Coronary artery (tissue), 2 donors: ENCODE results near the gene NOS3.

Source experiments
- DNase-seq: peaks from one replicate; pipeline ENCODE4 v3.0.0-alpha.2; 2017; ENCODE audit warnings: low spot score
- H3K27ac ChIP-seq, 2 donors: fragments of 200-600 bp; sonication (generic); one replicate each; pipeline ENCODE4 v1.5.1; 2016 to 2019
- H3K4me3 ChIP-seq: fragments of 200-600 bp; sonication (generic); 2 replicates; pipeline ENCODE4 v1.5.1; 2016; ENCODE audit warnings: mild to moderate bottlenecking, moderate library complexity
- TF ChIP-seq, protein P1 (sequence below): fragments of 200-600 bp; sonication (generic); IDR thresholded peaks from one replicate; pipeline ENCODE4 v1.5.1; 2019; ENCODE audit warnings: antibody characterized with exemption

Gene NOS3

DNA sequence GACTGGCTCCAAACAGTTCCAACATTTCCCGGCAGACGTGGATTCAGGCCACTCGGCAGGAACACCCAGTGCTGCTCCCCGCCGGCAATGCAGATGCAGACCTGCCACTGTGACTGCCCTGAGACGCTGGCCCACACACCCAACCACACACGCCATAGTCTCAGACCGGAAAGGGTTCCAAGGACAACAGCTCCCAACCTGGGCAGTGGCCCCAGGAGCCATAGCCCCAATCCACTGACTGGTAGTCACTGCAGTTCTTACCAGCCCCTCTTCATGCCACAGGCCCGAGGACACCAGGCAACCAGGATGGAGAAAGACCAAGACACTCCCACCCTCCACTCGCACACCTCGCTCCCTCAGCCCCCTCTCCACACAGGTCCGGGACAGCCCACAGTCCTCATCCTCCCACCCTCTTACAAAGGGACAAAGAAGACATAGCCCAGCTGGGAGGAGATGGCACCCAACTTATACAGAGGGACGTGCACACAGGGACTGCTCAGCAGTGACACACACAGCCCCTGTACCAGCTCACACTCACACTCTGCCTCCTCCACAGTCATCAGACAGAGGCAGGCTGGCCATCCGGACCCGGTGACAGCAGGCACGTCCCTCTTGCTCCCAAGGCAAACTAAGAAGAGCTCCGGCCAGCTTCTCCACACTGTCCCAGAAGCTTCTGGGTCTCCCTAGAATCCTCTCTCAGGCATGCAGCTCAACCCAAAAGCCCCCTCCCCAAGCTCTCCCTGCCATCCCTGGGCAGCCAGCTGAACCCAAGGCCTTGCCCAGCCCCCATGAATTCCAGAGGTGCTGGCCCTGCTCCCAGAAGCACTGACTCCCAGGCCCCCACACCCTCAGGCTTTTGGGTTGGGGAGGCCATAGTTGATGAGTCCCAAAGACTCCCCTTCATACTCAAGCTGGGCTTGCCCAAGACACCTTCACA lies 37.5 kb upstream of the NOS3 start:
- Histone ChIP-seq H3K4me3 (no peak overlapping the region), H3K27ac (no peak overlapping the region)
- TF ChIP-seq, protein P1, sequence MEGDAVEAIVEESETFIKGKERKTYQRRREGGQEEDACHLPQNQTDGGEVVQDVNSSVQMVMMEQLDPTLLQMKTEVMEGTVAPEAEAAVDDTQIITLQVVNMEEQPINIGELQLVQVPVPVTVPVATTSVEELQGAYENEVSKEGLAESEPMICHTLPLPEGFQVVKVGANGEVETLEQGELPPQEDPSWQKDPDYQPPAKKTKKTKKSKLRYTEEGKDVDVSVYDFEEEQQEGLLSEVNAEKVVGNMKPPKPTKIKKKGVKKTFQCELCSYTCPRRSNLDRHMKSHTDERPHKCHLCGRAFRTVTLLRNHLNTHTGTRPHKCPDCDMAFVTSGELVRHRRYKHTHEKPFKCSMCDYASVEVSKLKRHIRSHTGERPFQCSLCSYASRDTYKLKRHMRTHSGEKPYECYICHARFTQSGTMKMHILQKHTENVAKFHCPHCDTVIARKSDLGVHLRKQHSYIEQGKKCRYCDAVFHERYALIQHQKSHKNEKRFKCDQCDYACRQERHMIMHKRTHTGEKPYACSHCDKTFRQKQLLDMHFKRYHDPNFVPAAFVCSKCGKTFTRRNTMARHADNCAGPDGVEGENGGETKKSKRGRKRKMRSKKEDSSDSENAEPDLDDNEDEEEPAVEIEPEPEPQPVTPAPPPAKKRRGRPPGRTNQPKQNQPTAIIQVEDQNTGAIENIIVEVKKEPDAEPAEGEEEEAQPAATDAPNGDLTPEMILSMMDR = no peak
- DNase-seq = no peak

DNA sequence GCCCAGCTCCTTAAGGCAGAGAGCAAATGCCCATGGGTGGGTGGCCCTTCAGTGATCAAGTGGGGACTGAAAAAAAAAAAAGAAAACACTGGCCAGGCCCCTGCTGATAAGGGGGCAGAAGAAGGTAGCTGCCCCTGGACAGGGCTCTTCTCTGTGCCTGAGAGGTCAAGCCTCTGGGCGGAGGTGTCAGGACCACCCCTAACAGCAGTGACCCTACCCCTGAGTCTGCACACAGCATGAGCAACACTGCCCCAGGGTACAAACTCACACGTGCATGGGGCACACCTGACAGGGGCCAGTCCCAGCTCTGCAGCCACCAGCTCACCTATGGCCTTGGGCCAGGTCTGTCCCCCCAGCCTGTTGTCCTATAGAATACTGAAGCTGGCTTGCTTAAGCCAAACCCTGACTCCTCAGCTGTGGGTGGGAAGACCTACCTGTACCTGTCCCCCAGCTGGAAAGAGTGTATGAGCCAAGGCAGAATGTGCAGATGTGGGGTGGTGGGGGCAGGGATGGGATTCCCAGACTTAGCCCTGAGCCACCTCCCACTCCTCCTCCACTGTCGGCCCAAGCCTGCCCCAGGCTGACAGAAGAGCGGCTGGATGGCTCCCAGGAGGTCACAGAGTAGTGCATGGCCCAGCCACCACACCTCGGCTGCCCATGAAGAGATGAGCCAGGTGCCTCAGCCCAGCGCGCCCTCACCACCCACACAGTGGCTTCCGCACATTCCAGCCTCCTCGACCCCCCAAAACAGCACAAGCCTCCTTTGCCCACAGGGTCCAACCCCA lies 36.4 kb upstream of the NOS3 start:
- H3K27ac ChIP-seq = no peak overlapping the region
- DNase-seq = no peak
- TF ChIP-seq, protein P1 = no peak
- no peak overlapping the region for H3K4me3 ChIP-seq

DNA sequence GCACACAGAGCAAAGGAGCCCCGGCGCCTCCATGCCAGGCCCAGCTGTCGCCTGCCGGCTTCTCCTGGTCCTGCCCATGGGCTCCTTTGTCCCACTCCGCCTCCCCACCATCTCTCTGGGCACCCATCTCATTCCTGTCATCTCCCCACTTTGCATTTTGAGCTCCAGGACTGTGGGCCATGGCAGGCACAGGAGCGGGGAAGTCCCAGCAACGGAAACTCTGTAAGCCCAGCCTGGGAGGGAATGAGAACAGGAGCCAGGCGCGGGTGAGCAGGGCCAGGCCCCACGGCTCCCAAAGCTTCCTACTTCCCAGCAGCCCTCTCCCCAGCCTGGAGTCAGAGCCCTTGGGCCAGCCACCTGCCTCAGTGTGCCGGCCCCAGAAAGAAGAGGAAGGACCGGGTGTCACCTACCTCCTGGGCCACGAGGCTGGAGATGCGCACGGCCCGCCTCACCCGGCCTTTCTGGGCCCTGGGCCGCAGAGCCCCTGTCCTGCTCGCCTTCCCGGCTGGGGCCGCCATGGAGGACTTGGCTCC lies 35.8 kb upstream of the NOS3 start:
- Histone ChIP-seq H3K27ac (no peak overlapping the region), H3K4me3 (peak overlapping the region; percentile 57)
- DNase-seq = no peak
- TF ChIP-seq, protein P1 = no peak

DNA sequence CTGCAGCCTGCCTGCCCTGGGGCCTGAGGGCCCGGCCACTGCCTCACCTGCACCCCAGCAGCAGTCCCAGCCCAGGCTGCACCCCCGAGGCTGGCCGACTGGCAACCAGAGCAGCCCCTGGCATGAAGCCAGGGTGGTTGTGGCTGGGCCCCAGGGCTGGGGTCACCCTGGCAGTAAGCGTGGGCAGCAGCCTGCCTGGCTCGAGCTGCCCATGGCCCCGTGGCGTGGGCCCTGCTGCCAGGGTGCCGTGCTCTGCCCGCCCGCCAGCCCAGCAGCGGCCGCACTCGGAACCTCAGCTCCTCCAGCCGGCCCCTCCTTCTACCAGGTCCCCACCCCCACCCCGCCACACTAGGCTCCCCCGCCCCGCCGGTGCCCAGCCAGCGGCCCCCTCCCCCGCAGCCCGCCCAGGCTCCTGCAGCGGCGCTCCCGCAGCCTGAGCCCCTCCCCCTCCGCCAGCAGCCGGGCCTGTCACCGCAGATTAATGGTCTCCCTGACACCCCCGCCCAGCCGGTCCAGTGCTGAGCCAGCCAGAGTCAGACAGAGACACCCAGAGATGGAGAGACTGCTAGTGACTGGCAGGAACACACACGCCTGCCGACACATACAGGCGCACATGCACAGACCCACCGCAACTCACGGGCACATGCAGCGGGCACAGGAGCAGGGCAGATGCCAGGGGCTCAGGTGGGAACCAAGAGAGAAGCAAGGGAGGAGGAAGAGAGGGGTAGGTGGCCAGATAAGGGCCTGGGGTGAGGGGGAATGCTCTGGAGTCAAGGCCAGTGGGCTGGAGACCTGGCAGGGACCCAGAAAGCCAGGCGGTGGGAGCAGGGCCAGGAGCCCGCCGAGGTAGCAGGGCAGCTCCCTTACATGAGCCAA lies 35.1 kb upstream of the NOS3 start:
- no peak for DNase-seq
- TF ChIP-seq, protein P1 = no peak
- Histone ChIP-seq H3K27ac (no peak overlapping the region), H3K4me3 (peak overlapping the region; percentile 57)

DNA sequence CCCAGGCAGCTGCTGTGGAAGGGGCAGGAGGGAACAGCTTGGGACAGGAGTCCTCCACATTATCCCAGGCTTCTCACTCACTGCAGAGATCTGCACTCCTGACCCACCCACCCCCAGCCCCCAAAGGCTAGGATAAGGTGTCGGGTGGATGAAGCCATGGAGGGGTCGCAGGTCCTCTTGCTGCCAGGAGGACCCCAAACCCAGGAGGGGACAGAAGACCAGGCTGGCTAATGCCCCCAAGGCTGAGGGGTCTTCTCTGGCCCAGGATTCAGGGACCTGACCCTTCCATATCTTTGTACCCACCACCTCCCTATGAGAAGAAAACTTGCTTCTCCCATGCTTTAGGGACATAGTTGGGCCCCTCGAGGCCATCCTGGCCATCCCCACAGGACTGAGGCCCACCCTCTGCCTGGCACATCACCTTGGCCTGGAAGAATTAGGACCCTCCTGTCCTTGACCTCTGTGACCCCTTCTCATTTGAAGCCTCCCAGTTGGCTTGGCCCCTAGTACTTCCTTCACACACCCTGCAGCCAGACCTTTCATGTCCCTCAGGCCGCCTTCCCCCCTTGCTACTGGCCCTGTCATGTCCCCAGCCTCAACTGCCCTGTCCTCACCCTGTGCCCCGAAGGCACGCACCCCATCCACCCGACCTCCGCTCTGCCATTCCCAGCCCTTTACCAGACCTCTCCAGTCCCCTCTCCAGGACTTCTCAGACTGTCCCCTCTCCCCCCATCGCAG lies 34.3 kb upstream of the NOS3 start:
- no peak for DNase-seq
- H3K4me3 ChIP-seq = no peak overlapping the region
- H3K27ac ChIP-seq = no peak overlapping the region
- TF ChIP-seq, protein P1 = no peak
